KOPT-K1 (cell line): ENCODE results near the gene UFM1.

Experiments
- H3K27ac ChIP-seq: fragments of 200-600 bp; sonication (generic); 2 replicates; pipeline ENCODE4 v1.5.1; 2016; ENCODE audit warnings: antibody characterized with exemption, mild to moderate bottlenecking, low read depth, low read length; ENCODE audit not compliant: poor library complexity, severe bottlenecking
- H3K36me3 ChIP-seq: fragments of 200-600 bp; sonication (generic); 2 replicates; pipeline ENCODE4 v1.5.1; 2017; ENCODE audit warnings: antibody characterized with exemption, mild to moderate bottlenecking, low read length, moderate library complexity; ENCODE audit not compliant: insufficient read depth
- H3K9me3 ChIP-seq: fragments of 200-600 bp; sonication (generic); 2 replicates; pipeline ENCODE4 v1.5.1; 2017; ENCODE audit warnings: antibody characterized with exemption, low read length, mild to moderate bottlenecking; ENCODE audit not compliant: insufficient read depth, poor library complexity, severe bottlenecking

Gene UFM1

DNA sequence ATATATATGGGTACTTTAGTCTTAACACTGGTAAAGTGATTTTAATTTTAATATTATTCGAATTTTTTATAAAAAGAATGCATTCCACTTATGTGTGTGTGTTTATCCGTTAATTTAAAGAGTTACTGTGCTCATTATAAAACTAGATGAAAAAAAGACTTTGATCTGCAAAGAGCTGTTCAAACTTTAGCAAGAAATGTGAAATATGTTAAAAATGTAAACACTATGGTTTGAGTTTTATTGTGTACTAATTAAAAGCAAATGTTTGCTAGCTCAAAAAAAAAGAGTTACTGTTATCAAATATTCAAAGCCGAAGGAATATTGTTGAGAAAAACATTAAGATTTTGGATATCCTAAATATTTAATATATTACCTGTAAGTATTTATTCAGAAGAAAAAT, 34.5 kb downstream of the UFM1 start:
- Histone ChIP-seq H3K36me3 (no peaks in the 10 kb centered on the region), H3K9me3 (no peaks in the 10 kb centered on the region), H3K27ac (no peak overlapping the region)

DNA sequence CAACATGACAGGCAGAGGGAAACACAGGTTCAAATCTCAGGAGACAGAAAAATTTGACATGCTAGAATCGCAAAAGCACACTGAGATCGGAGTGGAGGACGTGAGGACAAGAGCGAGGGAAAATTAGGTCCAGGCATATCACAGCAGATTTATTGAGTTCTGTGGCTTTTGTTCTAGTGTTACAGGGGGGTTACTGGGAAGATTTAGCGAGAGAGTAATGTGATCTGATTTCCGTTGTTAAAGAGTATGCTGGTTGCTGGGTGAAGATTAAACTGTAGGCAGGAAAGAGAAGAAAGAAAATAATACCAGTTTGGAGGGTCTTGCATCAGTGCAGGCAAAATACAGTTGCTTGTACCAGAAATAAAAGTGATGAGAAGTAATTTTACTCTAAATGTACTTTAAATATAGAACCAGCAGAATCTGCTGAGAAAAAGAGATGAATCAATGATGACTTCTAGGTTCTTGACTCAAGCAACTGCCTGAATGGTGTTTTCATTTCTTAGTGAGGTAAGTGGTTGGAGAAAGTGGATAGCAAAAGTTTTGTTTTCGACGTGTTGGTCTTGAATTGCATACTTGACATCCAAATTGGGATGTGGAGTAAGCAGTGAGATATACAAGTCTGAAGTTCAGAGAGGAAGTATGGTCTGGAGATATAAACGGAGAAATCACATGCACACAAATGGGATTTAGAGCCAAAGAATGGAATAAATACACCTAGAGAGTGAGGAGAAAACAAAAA, 35.7 kb downstream of the UFM1 start:
- Histone ChIP-seq H3K9me3 (no peaks in the 10 kb centered on the region), H3K36me3 (no peaks in the 10 kb centered on the region), H3K27ac (no peak overlapping the region)

DNA sequence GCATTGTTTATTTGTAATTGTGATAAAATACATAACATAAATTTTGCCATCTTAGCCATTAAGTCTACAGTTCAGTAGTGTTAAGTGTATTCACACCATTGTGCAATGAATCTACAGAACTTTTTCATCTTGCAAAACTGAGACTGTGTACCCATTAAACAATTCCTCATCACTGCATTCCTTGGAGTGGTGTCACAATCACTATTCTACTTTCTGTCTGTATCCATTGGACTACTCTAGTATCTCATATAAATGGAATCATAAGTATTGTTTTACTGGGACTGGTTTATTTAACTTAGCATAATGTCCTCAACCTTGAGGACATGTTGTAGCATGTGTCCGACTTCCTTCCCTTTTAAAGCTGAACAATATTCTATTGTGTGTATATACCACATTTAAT, 36.8 kb downstream of the UFM1 start:
- H3K9me3 ChIP-seq: no peaks in the 10 kb centered on the region
- no peaks in the 10 kb centered on the region for H3K36me3 ChIP-seq
- no peak overlapping the region for H3K27ac ChIP-seq

DNA sequence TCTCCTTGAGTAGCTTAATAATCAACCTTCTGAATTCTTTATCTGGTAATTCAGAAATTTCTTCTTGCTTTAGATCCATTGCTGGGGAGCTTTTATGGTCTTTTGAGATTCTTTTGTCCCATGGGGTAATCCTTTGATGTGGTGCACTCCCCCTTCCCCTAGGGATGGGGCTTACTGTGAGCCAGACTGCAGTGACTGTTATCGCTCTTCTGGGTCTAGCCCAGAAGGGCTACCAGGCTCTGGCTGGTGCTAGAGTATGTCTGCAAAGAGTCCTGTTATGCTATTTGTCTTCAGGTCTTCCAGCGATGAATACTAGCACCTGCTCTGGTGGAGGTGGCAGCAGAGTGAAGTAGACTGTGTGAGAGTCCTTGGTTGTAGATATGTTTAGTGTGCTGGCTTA, 41.7 kb downstream of the UFM1 start:
- H3K36me3 ChIP-seq: no peaks in the 10 kb centered on the region
- no peak overlapping the region for H3K27ac ChIP-seq
- H3K9me3 ChIP-seq: no peaks in the 10 kb centered on the region

DNA sequence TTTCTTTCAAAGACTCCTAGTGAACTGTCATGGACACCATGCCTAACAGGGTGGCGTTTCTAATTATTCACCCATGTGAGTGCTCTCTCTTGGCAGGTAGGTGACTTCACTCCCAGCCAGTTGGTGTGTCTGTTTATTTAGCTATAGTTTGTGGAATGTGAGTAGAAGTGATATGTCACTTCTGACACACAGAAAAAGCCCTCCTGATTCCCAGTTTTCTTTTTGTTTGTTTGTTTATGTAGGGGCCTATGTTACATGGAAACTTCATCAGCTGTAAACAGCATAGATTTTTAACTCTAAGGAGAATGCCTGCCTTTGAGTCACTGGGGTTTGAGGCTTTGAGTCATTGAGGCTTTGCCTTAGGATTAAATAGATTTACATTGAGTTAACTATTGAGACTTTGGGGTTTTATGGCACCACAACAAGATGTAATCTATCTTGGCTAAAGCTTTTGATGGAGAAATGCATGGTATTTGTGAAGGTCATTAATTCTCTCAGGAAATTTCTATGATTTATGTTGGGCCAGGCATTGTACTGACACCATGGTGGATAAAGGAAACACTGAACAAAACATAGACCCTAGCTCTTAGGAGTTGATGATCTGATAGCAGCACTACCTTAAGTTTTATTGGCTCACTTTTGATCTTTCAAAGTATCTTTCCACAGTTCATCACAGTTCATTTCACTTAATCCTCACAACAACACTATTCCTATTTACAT, 45.3 kb downstream of the UFM1 start:
- Histone ChIP-seq H3K27ac (no peak overlapping the region), H3K36me3 (no peaks in the 10 kb centered on the region), H3K9me3 (no peaks in the 10 kb centered on the region)

DNA sequence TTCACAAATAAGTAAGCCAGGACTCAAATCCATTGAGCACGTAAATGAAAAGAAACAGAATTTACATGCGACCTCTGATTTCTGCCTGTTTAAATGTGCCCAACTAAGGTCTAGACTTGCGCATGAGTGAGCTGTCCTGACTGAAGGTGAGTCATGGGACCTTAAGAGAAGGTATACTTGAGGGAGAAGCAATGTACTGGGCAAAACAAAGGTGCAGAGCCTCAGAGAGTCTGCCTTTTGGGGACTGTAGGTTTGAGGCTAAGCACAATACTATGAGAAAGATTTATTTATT, 45.8 kb downstream of the UFM1 start:
- H3K36me3 ChIP-seq: no peaks in the 10 kb centered on the region
- H3K9me3 ChIP-seq: no peaks in the 10 kb centered on the region
- H3K27ac ChIP-seq: no peak overlapping the region

DNA sequence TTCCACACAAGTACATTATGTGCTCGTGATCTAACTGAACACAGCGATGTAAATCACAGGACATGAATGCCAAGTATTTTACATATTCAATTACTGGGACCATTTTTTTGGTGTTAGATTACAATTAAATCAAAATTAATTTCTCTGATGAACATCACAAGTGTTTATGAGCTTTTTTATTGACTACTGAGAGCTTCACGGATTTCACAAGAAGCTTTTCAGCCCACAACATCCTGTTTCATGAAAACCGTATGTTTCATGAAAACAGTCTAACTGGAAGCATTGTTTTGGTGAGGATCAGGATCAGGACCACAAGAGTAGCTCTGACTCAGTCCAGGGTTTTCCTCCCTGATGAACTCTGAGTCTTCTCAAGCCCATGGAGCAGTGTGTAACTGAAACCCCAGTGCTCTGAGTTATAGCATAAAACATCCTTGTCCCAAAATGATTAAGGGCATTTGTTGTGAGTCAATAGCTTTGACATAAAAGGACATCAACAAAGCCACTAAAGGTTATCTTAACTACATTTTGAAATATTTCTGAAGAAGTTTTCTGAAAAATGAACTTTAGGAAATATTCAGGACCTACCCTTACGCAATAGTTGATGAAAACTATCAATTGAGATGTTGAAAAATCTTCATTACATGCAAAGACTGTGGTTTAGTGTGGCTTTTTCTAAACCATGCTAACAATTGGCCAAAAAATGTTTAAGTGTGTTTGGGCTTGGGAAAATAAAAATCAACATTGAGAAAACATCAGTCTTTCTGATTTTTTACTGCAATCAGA, 49.3 kb downstream of the UFM1 start:
- Histone ChIP-seq H3K27ac (no peak overlapping the region), H3K36me3 (no peaks in the 10 kb centered on the region), H3K9me3 (no peaks in the 10 kb centered on the region)

DNA sequence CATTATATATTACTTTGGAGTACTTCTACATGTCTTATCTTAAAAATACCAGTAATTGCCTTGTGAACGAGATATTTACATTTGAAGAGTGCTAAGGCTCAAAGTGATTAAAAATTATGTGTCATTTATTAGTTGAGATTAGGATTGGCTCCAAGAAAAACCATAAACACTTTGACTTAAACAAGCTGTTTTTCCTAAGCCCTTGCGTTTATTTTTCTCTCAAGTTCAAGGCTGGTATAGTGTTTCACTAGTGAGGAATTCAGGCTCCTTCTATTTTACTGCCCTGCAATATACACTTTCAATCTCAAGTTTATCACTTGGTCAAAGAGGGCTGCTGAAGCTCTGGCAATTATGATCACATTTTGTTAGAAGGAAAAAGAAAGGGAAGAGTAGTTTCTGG, 49.9 kb downstream of the UFM1 start:
- no peak overlapping the region for H3K27ac ChIP-seq
- no peaks in the 10 kb centered on the region for H3K36me3 ChIP-seq
- no peaks in the 10 kb centered on the region for H3K9me3 ChIP-seq

DNA sequence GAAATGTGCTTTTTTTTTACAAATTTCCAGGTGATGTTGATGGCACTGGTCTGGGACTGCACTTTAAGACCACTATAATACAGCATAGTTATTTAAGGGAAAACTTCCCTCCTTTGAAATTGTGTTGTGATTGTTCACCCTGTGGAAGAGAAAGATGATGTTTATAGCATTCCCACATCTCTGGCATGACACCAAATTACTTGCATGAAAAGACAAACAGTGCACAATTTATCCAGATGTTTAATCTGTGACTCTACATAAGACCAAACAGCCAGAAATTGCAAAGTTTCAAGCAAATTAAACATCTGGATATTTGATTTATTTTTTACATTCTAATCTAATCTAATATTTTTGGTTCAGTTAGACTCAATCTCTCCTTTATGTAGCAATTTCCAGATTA, 51.6 kb downstream of the UFM1 start:
- Histone ChIP-seq H3K9me3 (no peaks in the 10 kb centered on the region), H3K27ac (no peak overlapping the region)

DNA sequence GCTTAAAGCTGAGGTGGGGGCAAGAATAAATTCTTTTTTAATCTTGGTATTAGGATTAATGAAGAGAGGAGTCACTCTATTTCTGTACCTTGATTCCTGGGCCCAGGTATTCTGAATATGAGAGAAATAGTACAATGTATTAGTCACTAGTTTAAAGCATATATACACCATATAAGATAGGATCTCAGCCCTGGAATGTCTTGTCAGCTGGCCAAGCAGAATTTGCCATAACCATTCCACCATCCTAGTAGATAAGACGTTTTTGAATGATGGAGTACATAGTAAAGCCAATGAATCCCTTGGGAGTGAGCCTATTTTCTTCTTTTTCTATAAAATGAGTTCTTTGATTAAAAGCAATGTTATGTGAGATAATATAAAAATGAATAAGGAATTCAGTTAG, 55.6 kb downstream of the UFM1 start:
- no peaks in the 10 kb centered on the region for H3K9me3 ChIP-seq
- H3K36me3 ChIP-seq: no peaks in the 10 kb centered on the region
- H3K27ac ChIP-seq: no peak overlapping the region

More for the DNA sequence above, 51.6 kb downstream of the UFM1 start:
- H3K36me3 ChIP-seq: no peaks in the 10 kb centered on the region

DNA sequence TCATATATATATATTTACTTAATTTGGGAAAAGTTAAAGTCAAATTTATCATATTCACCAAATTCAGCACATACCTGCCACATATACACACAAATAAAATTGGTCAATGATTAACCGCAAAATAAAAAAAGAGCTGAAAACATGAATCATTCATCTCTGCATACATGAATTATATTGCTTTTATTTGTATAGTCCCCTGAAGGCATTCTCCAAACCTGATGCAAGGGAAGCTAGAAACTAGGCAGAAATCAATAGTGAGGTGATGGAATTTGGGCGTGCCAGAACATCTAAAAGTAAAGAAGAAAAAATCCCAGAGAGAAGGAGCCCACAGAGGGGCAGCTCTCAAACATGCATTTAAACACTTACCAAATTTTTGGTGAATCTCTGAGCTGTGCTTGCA, 60.1 kb downstream of the UFM1 start:
- no peaks in the 10 kb centered on the region for H3K9me3 ChIP-seq
- no peaks in the 10 kb centered on the region for H3K36me3 ChIP-seq
- no peak overlapping the region for H3K27ac ChIP-seq

DNA sequence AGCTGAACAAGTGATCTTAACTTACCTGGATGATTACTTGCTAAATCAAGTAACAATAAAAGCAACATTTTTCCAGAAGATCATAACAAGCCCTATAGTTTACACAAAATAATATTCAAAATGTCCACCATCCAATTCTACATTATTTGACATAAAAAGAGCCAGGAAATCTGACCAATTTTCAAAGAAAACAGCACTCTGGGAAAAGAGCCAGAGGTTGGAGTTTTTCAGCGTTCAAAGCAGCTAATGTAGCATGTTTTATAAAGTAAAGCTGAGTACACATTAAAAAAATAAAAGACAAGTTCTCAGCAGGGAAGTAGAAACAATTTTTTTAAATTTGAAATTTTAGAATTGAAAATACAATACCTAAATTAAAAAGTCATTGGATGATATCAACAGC, 62.6 kb downstream of the UFM1 start:
- no peaks in the 10 kb centered on the region for H3K36me3 ChIP-seq
- no peaks in the 10 kb centered on the region for H3K9me3 ChIP-seq
- no peak overlapping the region for H3K27ac ChIP-seq
